COLO668 (cell line): ENCODE results near the gene EPB41L4B.

Experiments
- DNase-seq: peaks from one replicate; lab custom pipeline; 2025; ENCODE audit not compliant: unreplicated experiment; lab: John Stamatoyannopoulos, UW

Gene EPB41L4B

DNA sequence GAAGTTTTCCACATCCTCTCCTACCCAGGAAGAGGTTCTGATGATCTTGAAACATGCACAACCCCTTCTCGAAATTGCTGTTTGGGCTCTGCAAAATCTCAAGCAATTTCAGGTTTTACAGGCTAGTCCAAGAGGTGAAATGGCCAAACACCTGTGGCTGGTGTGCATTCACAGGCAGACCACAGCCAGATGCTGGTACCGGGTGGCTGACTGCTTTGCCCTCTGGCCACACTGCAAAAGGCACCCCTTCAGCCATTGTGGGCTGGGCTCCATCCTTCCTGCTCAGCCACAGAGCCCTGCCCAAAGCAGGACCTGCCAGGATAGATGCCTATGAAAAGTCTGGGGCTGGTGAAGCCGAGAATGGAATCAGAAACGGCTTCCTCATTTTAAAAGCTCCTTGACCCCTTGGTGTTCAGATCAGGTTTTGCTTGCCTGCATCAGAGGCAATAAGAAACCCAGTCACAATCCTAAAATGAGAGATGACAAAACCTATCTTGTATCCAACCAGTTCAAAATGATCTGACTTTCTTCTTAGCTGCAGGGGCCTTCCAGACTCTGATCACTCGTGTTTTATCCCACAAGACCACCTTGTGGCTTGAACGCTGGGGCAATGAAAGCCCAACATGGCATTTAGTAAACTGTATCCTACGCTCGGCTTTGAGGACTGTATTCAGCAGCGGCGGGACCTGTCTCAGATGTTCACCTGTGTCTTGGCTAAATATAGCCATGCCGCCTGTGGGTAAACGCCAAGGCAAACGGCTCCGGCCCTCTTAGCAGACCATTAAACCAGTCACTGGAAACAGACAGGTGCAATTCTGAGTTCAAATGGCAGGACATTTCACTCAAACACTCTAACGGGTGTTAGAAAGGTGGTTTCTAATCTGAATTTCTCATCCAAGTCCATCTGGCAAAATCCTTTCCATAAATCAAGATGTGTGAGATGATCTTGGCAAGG lies 49.6 kb downstream of the EPB41L4B start:
- DNase-seq = peak; percentile 65

DNA sequence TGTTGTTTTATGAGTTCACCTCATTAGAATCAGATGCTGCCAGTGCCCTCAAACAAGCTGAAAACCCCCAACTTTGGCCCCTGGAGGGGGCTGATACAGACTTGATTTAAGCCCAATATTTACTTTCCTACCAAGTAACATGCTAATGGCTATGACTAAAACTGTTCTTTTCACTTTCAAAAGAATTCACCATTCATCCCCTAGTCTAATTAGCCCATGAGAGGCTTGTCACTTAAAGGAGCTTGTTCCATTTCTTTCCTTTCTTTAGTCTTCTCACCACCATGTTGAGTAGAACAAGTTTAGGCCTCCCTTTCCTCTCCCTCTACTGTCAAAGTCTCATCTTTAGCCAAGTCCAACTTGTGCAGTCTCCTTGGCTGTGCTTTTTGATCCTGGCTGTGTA lies 50.4 kb downstream of the EPB41L4B start:
- no peak for DNase-seq

DNA sequence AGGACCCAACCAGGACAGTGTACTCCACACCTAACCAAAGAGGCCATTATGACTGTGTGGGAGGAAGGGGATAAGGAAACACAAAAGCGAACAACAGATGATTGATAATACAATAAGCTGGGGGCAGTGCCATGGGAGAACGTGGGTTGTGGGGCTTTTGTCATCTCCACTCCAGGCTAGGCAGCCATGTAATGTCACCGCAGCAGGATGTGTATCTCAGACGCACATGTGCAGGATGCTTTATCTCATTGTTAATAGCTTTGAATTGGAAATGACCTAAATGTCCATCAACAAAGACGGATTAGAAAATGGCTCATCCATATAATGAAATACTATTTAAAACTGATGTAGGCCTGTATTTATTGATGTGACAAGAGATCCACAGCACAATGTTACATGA lies 51.0 kb downstream of the EPB41L4B start:
- DNase-seq = no peak

DNA sequence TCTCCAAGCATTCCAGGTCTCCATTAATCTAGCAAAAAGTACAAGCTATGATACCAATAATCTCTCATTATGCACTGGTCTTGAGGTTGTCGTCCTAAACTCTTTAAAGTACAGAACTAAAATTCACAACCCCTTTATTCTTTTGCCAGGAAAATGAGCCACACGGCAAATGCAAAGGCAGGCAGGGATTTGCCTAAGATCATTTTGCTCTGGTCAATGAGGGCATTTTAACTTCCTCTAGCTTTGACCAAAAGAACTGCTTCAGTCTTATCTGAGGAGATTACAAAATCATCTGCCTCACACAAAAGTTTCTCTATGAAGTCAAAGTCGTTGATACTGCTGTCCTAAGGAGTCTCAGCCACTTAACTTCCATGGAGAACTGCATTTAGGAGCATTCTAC lies 51.8 kb downstream of the EPB41L4B start:
- no peak for DNase-seq

DNA sequence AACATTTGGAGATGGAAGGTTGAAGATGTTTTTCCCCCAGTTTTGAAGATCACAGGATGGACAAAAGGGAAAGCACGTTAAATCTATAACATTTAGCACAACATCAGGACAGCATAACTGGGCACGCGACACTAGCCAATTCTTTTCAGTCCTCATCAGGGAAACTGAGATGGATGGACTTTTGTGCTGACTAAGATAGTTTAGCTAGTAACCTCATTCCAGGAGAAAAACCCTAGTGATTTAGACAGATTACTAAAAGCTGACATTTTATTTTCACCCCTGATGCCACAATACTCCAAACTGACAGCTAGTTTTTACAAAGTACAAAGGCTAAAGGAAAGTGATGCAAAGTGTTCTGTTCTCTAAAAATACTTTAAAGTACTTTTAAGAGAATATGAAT lies 53.3 kb downstream of the EPB41L4B start:
- no peak for DNase-seq

DNA sequence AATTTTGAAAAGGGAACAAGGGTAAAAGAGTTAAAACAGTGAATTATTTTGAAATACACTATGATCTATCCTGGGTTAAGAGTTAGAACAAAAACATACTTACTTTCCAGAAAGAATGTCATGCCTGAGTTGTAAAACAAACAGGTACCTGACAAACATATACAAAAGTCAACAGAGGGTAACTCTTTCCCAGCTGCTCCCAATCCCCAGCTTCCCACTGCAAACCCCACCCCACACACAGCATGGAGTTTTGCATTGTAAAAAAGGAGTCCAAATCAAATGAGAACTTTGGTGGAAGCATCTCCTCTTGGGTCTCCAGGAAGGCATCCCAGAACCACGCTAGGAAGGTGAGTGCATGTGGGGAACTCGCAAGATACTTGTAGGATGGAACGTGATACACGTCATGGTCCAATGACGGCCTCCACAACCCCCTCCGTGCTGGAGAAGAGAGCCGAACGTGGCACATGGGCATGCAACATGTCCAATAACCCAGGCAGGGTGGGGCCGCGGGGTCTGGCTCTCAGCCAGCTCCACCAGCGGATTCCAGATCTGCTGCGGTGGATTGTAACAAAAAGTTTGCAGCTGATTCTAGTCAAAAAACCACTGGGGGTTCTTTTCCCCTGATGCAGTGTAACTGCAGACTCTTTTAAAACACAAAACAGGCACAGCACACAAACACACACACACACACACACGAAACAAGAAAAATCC lies 55.8 kb downstream of the EPB41L4B start:
- peak; percentile 87 for DNase-seq

DNA sequence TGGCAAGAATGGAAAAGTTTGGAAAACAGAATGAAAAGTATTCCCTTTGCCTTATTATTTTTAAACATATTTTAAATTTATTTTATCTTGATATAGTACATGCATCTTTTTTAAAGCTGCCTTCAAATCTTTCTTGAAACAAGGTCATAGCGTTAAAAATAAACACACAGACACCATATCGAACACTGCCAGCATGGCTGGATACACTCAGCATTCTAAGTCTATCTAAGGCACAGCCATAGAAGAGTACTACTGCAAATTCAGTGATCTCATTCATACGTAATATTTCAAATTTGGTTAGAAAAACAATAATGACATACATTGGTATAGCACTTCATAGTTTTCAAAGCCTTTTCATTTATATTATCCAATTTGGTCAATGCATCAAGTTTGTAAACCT lies 57.5 kb downstream of the EPB41L4B start:
- no peak for DNase-seq

DNA sequence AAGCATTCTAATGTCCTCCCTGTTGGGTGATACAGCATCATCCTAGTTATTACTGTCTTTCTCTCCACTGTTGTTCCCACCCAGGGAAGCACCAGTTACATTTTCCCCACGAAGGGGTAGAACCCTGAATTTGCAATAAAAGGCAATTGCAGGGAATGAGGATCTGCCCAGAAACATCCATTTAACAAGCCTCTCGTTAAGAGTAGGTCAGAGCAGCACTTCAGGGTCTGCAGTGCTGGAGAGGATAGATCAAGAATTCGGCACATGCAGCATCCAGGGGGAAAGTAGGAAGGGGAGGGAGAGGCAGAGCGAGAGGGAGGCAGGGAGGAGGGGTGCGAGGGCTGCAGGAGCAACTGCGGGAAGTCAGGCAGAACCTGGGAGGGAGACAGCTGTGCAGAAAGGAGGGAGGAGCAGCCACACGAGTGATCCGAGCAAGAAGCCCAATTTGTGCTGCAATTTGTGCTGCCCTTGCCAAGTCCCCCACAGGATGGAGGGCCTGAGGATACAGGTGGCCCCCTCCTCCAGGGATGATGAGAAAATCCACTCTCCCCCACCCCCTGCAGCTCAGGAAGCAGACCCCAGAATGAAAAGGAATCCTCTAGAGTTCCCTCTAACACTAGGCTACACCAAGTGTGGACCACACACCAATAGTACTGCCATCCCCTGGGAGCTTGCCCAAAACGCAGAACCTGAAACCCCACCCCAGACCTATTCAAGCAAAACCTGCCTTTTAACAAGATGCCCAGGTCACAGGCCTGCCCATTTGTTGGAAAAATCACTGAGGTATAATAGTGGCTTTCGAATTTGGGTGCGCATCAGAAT lies 62.2 kb downstream of the EPB41L4B start:
- DNase-seq = peak; percentile 30

DNA sequence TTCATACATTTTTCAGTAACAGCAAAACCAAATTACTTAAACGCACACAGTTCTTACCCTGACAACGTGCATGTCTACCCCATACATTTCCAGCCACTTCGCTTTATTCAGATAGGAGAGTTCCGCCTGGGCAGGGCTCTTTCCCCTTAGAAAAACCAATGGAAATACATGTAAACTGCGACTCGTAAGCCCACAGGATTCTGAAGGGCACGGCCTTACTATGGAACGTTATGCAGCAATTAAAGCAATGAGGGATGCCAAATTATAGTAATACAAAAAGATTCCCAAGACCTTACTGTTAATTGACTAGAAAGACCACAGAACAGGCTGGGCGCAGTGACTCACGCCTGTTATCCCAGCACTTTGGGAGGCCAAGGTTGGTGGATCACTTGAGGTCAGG lies 64.5 kb downstream of the EPB41L4B start:
- no peak for DNase-seq

DNA sequence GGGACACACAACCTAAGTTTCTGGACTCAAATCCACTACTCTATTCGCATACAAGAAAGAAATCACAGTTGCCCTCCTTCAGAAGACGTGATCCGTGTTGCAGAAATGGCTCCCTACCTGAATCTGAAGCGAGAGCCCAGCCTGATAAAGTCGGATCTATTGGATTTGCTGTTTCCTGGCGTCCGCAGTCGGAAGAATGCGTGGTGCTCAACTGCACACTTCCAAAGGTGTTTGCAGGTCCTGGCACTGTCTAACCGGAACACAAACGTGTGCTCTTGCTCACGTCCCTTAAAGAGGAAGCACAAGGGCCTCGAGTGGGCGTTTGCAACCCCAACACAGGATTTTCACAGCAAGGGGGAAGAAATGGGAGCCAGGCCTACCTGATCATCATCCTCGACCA lies 65.5 kb downstream of the EPB41L4B start:
- no peak for DNase-seq

DNA sequence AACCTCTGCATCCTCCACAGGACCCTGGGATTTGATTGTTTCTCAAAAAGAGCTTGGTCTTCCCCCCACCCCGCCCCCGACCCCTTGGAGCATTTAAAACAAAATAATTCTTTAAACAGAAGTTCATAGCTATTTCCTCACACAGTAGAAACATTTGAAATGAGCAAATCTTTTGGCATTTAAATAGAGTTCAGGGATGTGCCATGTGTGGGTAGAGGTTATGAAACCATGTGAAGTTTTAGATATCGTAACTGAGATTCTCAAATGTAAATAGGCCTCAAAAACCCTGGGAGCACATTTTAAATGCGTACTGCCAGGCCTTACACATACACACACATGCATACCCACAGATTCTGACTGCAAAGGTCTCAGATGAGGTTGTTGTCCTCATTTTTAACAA lies 66.5 kb downstream of the EPB41L4B start:
- no peak for DNase-seq

DNA sequence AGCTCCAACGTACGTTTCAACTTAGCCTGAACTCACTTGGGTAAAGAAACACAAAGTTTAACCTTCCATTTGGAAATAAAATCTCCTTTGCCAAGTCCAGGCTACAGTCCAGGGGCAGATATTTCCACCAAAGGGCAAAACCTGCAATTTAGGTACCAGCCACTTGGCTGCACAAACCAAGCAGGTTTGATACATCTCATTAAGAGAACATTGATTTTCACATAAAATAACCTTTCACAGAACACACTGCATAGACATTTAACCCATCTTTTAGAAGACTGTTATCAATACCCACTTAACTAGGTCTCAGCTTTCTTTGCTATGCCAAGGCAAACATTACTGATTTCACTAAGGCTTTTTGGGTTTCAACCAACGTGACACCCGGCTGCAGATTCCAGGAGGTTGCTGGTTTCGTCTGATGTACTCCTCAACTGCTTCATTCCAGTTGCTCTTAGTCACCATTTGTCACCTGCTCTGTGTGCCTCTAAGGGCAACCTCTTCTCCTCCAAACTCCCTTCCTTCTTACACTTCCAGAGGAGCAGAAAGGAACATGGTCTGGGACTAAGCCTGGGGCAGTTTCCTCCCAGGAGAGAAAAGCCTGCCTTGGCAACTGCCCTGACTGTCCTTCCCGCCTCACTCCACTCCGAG lies 67.1 kb downstream of the EPB41L4B start:
- no peak for DNase-seq

DNA sequence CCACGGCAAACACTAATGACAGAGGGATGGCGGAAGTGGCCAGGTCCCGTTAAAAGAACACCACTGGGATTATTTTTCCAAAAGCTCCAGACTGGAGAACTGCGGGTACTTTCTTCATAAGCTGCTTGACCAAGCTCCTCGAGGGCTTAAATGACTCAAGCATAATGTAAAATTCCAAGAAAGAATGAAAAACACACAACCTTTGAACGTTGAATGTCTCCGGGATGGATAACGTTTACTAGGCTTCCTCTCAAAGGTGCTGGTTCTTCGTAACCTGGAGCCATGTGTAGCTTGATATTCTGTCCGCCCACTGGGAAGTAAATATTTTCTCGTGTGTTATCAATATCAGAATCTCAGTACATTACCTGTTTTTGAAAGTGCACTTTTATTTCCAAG lies 67.6 kb downstream of the EPB41L4B start:
- no peak for DNase-seq

DNA sequence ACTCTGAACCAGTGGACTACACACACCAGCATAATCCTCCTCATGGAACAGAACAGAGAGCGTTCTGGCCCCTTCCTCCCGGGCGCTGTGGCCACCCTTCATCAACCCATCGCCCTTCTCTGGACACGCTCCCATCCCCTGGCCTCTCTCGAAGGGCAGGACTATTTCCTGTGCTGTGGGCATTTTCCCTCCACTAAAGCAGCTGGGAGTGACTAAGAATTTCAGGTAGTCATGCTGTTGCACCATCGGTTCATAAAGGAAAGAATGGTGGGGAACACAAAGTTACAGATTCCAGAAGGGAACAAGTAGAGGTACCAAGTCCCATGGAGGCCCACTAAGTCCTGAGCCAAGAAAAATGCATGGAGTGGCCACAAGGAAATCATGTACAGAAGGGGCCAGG lies 68.6 kb downstream of the EPB41L4B start:
- no peak for DNase-seq

DNA sequence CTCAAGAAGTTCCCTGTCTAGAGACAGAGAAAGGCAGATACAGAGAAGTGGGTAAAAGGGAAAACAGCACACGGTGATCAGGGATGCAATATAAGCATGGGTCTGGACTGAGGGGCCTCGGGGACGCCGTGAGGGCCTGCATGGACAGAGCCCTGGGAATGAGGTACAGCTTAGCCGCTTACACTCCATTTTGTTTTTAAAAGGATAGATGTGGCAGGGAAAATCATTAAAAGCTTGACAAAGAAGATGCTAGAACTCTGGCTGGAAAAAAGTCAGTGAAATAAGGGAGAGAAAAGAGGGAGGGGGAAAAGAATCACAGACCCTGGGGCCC lies 69.1 kb downstream of the EPB41L4B start:
- no peak for DNase-seq

DNA sequence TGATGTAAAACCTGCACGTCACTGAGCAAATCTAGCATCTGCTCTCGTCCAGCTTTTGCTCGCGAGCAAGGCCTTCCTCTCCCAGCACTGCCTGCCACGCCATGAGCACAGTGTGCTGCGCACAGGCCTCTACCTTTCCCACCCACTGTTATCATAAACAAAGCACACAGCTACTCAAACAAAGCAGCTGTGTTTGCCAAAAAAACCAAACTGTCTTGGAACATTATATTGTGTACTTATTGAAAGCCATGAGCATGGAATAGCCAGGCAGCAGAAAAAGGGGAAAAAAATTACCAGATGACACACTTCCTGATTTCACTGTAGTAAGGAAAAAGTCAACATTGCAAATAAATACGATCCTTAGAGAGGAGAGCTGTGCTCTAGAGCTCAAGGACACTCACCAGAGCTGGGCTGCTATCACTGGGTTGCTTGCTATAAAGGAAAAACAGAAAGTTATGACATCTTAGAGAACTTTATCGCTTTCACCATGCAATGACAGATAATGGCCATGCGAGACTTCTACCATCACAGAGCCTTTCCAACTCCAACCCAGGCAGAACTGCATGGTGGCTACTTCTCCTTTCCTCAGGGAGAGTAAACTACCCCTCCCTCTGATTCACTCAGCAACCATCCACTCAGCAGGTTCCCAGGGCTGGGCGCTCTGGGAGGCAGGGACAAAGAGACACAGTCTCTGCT lies 69.6 kb downstream of the EPB41L4B start:
- peak; percentile 82 for DNase-seq

DNA sequence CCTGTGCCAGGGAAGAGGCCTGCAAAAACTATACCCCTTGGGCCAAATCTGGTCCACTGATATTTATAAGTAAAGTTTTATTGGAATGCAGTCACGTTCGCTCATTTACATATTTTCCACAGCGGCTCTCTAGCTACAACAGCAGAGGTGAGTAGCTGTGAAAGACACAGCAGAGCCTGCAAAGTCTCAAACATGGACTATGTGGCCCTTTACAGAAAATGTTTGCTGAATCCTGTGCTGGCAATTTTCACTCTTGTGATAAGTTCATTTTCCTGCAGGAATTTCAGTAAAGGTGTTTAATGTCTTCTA lies 70.1 kb downstream of the EPB41L4B start:
- no peak for DNase-seq

DNA sequence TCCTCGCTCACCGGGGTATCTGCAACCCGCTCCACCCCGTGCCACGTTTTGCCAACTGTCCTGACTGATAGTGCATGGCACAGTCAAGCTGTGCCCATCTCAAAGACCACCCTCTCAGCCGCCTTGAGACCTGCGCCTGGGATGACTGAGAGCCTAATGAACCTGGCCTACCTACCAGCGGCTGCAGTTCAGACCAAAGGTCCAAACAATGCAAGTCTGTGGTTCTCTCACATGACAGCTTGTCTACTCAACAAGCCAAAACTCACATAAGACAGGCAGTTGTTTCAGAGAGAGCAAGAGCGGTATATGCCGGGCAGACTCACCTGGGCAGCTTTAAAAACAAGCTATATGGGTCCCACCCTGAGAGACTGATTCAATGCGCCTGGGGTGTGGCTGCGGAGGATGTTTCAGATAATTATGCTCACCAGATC lies 70.5 kb downstream of the EPB41L4B start:
- DNase-seq = no peak

DNA sequence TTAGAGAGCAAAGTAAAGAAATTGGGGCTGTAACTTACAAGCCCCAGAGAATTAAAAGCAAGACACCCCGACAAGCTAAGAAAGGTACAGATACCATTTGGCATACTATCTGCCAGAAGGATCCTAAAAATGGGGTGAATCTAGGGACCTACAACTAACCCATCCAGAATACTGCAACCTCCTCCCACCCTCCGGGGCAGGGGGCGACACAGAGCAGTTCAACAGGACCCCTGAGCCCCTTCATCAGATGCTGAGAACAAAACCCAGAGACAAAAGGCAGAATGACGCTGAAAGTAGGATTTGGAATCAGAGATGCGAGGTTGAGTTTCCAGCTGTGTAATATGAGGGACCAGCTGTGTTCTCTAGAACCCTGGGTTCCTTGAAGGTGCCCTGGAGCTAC lies 71.2 kb downstream of the EPB41L4B start:
- DNase-seq = no peak

DNA sequence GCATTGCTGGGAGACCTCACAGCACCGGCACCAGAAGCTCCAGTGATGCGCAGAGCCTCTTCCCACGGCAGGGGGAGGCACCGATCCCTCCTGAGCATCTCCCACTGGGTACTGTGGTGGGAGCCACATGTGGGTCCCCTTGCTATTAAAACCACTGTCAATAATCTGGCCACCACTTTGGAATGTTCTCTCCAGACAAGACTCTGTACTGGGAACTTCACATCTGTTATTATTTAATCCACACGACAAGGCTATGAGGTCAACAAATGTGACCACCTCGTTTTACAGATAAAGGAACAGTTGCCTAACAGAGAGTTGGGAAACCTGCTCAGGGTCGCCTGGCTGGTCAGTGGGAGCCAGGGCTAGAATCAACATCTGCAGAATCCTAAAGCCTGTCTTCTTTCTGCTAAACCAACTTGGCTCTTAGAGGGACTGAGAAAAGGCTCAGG lies 72.7 kb downstream of the EPB41L4B start:
- DNase-seq = no peak

DNA sequence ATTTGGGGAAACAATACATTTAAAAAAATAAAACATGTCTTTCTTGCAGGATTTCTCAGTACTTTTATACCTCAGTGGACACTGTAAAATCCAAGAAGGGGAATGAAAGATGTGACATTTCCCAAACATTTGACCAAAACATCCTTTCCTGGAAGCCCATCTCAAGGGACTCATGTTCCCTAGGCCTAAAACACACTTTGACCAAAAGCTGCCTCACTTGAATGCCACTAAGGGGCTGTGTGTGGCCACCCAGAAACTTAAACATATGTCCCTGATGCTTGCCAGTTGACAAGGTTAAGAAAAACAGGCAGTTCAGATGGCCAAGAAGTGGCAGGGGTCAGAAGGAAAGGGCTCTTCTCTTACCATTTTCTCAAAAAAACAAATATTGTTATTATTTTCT lies 73.6 kb downstream of the EPB41L4B start:
- no peak for DNase-seq
